Transverse colon (tissue), 4 donors: Measurements from ENCODE around the gene TRAPPC2B. TPM values are rescaled to one million over a fixed set of nuclear protein-coding genes. Genes with fewer than 3 reads are reported as not detected.
"Not testable (repeated sequence)": the region's sequence is repeated elsewhere in the genome, so short reads cannot be mapped to it uniquely, and the experiment has no call there.

Source experiments
- DNase-seq: peaks from one replicate; pipeline ENCODE4 v3.0.0-alpha.2; 2019
- H3K27ac ChIP-seq, 4 donors: fragments of 200-600 bp; sonication (generic); 2 replicates each; pipeline ENCODE4 v1.5.1; 2016 to 2018; ENCODE audit warnings: inconsistent platforms in 4 of 4
- H3K27me3 ChIP-seq: fragments of 200-600 bp; sonication (generic); 2 replicates; pipeline ENCODE4 v1.5.1; 2017; ENCODE audit warnings: inconsistent platforms
- H3K36me3 ChIP-seq, 4 donors: fragments of 200-600 bp; sonication (generic); 2 replicates each; pipeline ENCODE4 v1.5.1; 2017 to 2019; ENCODE audit warnings: inconsistent platforms in 4 of 4
- H3K4me1 ChIP-seq, 4 donors: fragments of 200-600 bp; sonication (generic); 2 replicates each; pipeline ENCODE4 v1.5.1; 2017 to 2020; ENCODE audit warnings: inconsistent platforms in 4 of 4
- H3K4me3 ChIP-seq, 4 donors: fragments of 200-600 bp; sonication (generic); 1 replicate in 1 of 4; 2 replicates in 3 of 4; pipeline versions ENCODE4 v1.5.1 to v1.6.1; 2017 to 2019; ENCODE audit warnings: inconsistent platforms in 4 of 4
- H3K9me3 ChIP-seq, 2 donors: fragments of 200-600 bp; sonication (generic); 2 replicates each; pipeline ENCODE4 v1.5.1; 2017 to 2019; ENCODE audit warnings: inconsistent platforms in 2 of 2
- EP300 ChIP-seq: sonication (generic); formaldehyde crosslinking; IDR thresholded peaks from one replicate; pipeline ENCODE4 v1.6.1; 2017; ENCODE audit warnings: antibody characterized with exemption, low read depth
- POLR2A ChIP-seq: fragments of 450-650 bp; IDR thresholded peaks from one replicate; pipeline ENCODE4 v1.6.1; 2016; ENCODE audit warnings: antibody characterized with exemption, mild to moderate bottlenecking, moderate library complexity
- POLR2AphosphoS5 ChIP-seq, 3 donors: sonication (generic); formaldehyde crosslinking; IDR thresholded peaks; one replicate each; pipeline ENCODE4 v1.6.1; 2016; ENCODE audit warnings: antibody characterized with exemption in 3 of 3
- WGBS, 2 donors: methylation state at CpG; one replicate each; pipeline ENCODE4 v1.1.5; 2018; ENCODE audit warnings: low coverage in 1 of 2; 5-methylcytosine and 5-hydroxymethylcytosine counted together
- in situ Hi-C, 4 donors: fragments of 200-750 bp; cut with MboI; loops; one replicate each; pipeline versions ENCODE4 v1.15.0 to v1.15.1; 2017; ENCODE audit warnings: low sequenced_read_pairs in 3 of 4, low pct_ligation_motif_present in 1 of 4, low pct_unique_long_range_greater_than_20kb in 1 of 4
- intact Hi-C: fragments of 100-400 bp; cut with DNase I; formaldehyde crosslinking; loops from one replicate; pipeline ENCODE4 v1.15.1; 2023; ENCODE audit warnings: low total_unique reads
- total RNA-seq, 4 donors: library from RNA; depleted of rRNA; stranded (reverse); fragments of >200 nt; gene quantifications; one replicate each; pipeline ENCODE4 v1.1.0, GENCODE V29; 2016
- TF ChIP-seq, protein P1 (sequence below), 5 experiments: fragments of 200-600 bp in 3 of 5; fragments of 450-650 bp in 2 of 5; sonication (generic) in 3 of 5; IDR thresholded peaks; 1 replicate in 2 of 5; 2 replicates in 3 of 5; pipeline ENCODE4 v1.5.1; 2016 to 2017; ENCODE audit warnings: antibody characterized with exemption in 5 of 5, inconsistent platforms in 3 of 5, mild to moderate bottlenecking in 2 of 5, moderate library complexity in 1 of 5

Gene TRAPPC2B
- total RNA-seq, 4 donors from 2014 or later: 8.3 to 12.5 TPM; not detected in 2

- H3K36me3 ChIP-seq: peaks cover 0 to 12% (median 3%) of the 10 kb centered on the region in 4 donors
- H3K27ac ChIP-seq: peak overlapping the region; percentile 89 to 97 (median 93)
- DNase-seq: no peak
- TF ChIP-seq POLR2A (no peak), EP300 (no peak), POLR2AphosphoS5 (IDR thresholded peaks at IDR 0.05) (no peak)
- TF ChIP-seq, protein P1, sequence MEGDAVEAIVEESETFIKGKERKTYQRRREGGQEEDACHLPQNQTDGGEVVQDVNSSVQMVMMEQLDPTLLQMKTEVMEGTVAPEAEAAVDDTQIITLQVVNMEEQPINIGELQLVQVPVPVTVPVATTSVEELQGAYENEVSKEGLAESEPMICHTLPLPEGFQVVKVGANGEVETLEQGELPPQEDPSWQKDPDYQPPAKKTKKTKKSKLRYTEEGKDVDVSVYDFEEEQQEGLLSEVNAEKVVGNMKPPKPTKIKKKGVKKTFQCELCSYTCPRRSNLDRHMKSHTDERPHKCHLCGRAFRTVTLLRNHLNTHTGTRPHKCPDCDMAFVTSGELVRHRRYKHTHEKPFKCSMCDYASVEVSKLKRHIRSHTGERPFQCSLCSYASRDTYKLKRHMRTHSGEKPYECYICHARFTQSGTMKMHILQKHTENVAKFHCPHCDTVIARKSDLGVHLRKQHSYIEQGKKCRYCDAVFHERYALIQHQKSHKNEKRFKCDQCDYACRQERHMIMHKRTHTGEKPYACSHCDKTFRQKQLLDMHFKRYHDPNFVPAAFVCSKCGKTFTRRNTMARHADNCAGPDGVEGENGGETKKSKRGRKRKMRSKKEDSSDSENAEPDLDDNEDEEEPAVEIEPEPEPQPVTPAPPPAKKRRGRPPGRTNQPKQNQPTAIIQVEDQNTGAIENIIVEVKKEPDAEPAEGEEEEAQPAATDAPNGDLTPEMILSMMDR (IDR thresholded peaks at IDR 0.05): no peak
- in situ Hi-C loops: no loop called here
- no peaks in the 10 kb centered on the region for H3K27me3 ChIP-seq
- WGBS, 2 donors: 3 to 13% methylated on average over 3 to 11 of the region's 18 CpGs
- peak overlapping the region; percentile 63 to 91 (median 65) for H3K4me3 ChIP-seq
- intact Hi-C loops: no loop called here
- peaks cover 0 to 15% (median 12%) of the 10 kb centered on the region in 4 donors for H3K4me1 ChIP-seq
- peaks cover 6 to 28% of the 10 kb centered on the region in 2 donors for H3K9me3 ChIP-seq
Observed at GRCh38 chr19:57363688-57364181, 384 bp downstream of the TRAPPC2B start.

GRCh38 chr19:57366776-57367175 is 3.4 kb downstream of the TRAPPC2B start:
- Histone ChIP-seq H3K27ac (no peak overlapping the region), H3K36me3 (peaks cover 0 to 9% (median 3%) of the 10 kb centered on the region in 4 donors), H3K4me1 (peaks cover 0 to 15% (median 12%) of the 10 kb centered on the region in 4 donors), H3K9me3 (peaks cover 6 to 13% of the 10 kb centered on the region in 2 donors), H3K4me3 (no peak overlapping the region), H3K27me3 (no peaks in the 10 kb centered on the region)
- no peak for DNase-seq
- WGBS, 2 donors: 91% methylated on average over 2 of the region's 2 CpGs; no CpG with 5 or more reads in 1 of the 2 donors
- in situ Hi-C loops (no loop called here), intact Hi-C loops (no loop called here)
- TF ChIP-seq POLR2AphosphoS5 (IDR thresholded peaks at IDR 0.05): no peak
- TF ChIP-seq, protein P1 (IDR thresholded peaks at IDR 0.05): no peak
- TF ChIP-seq EP300: no peak
- no peak for TF ChIP-seq POLR2A

GRCh38 chr19:57374179-57374578 is 10.8 kb downstream of the TRAPPC2B start:
- Histone ChIP-seq H3K9me3 (peaks cover 31 to 33% of the 10 kb centered on the region in 2 donors), H3K27ac (no peak overlapping the region), H3K36me3 (peaks cover 0 to 43% (median 10%) of the 10 kb centered on the region in 4 donors), H3K4me3 (no peak overlapping the region), H3K27me3 (no peaks in the 10 kb centered on the region), H3K4me1 (no peaks in the 10 kb centered on the region)
- intact Hi-C loops: no loop called here
- TF ChIP-seq POLR2A: no peak
- TF ChIP-seq, protein P1 (IDR thresholded peaks at IDR 0.05): no peak
- no peak for TF ChIP-seq POLR2AphosphoS5 (IDR thresholded peaks at IDR 0.05)
- no peak for TF ChIP-seq EP300
- in situ Hi-C loops: no loop called here
- DNase-seq: no peak
- WGBS, 2 donors: 84 to 95% methylated on average over 2 to 4 of the region's 6 CpGs

GRCh38 chr19:57374647-57375046 is 11.3 kb downstream of the TRAPPC2B start:
- H3K36me3 ChIP-seq: peaks cover 0 to 43% (median 10%) of the 10 kb centered on the region in 4 donors
- H3K4me3 ChIP-seq, DNase-seq, H3K27me3 ChIP-seq, intact Hi-C loops, H3K4me1 ChIP-seq, H3K27ac ChIP-seq, in situ Hi-C loops: not testable (repeated sequence)
- WGBS, 2 donors: 96% methylated on average over 2 of the region's 2 CpGs; no CpG with 5 or more reads in 1 of the 2 donors
- peaks cover 31 to 37% of the 10 kb centered on the region in 2 donors for H3K9me3 ChIP-seq

GRCh38 chr19:57376151-57376550 is 12.8 kb downstream of the TRAPPC2B start:
- TF ChIP-seq EP300 (no peak), POLR2AphosphoS5 (IDR thresholded peaks at IDR 0.05) (no peak)
- in situ Hi-C loops (no loop called here), intact Hi-C loops (no loop called here)
- DNase-seq: no peak
- peaks cover 38 to 41% of the 10 kb centered on the region in 2 donors for H3K9me3 ChIP-seq
- H3K27ac ChIP-seq: no peak overlapping the region
- no peak overlapping the region for H3K4me3 ChIP-seq
- WGBS, 2 donors: 96 to 98% methylated on average over 3 to 6 of the region's 6 CpGs
- no peaks in the 10 kb centered on the region for H3K27me3 ChIP-seq
- H3K36me3 ChIP-seq: peaks cover 0 to 43% (median 10%) of the 10 kb centered on the region in 4 donors
- no peaks in the 10 kb centered on the region for H3K4me1 ChIP-seq
